H9 (cell line): ENCODE measurements around the gene SLC25A19. TPM values are rescaled to one million over a fixed set of nuclear protein-coding genes. Genes with fewer than 3 reads are reported as not detected.

Experiments used
- DNase-seq: peaks from one replicate; pipeline ENCODE4 v3.0.0-alpha.2; 2017
- H2AFZ ChIP-seq: one replicate; pipeline ENCODE4 v1.6.1; 2013; ENCODE audit warnings: mild to moderate bottlenecking, low read length, control low read depth, moderate library complexity
- H2AK5ac ChIP-seq: 2 replicates; pipeline ENCODE4 v1.6.1; 2013; ENCODE audit warnings: low read length, control low read depth, mixed read lengths; ENCODE audit not compliant: insufficient read length
- H2BK120ac ChIP-seq: one replicate; pipeline ENCODE4 v1.6.1; 2013; ENCODE audit warnings: low read depth, mild to moderate bottlenecking, low read length, control low read depth, inconsistent platforms; ENCODE audit not compliant: poor library complexity, severe bottlenecking
- H2BK12ac ChIP-seq: 2 replicates; pipeline ENCODE4 v1.6.1; 2013; ENCODE audit warnings: low read length, control low read depth, mixed read lengths, low read depth; ENCODE audit not compliant: insufficient read length
- H2BK15ac ChIP-seq: 2 replicates; pipeline ENCODE4 v1.6.1; 2013; ENCODE audit warnings: low read depth, low read length, control low read depth
- H2BK20ac ChIP-seq: one replicate; pipeline ENCODE4 v1.6.1; 2013; ENCODE audit warnings: low read depth, mild to moderate bottlenecking, low read length, control low read depth, inconsistent platforms; ENCODE audit not compliant: poor library complexity, severe bottlenecking
- H2BK5ac ChIP-seq: 2 replicates; pipeline ENCODE4 v1.6.1; 2013; ENCODE audit warnings: low read length, control low read depth, mixed read lengths; ENCODE audit not compliant: insufficient read length
- H3K14ac ChIP-seq: 2 replicates; pipeline ENCODE4 v1.6.1; 2013; ENCODE audit warnings: low read length, control low read depth; ENCODE audit not compliant: insufficient read depth
- H3K18ac ChIP-seq: 2 replicates; pipeline ENCODE4 v1.6.1; 2013; ENCODE audit warnings: low read depth, mild to moderate bottlenecking, mixed read lengths, low read length, control low read depth; ENCODE audit not compliant: insufficient read length
- H3K23ac ChIP-seq: 2 replicates; pipeline ENCODE4 v1.6.1; 2013; ENCODE audit warnings: low read length, control low read depth, mixed read lengths, low read depth; ENCODE audit not compliant: insufficient read length
- H3K23me2 ChIP-seq: 2 replicates; pipeline ENCODE4 v1.6.1; 2013; ENCODE audit warnings: low read depth, mild to moderate bottlenecking, mixed read lengths, low read length, control low read depth; ENCODE audit not compliant: insufficient read length, poor library complexity, severe bottlenecking
- H3K27ac ChIP-seq: 2 replicates; pipeline ENCODE4 v1.5.1; 2013; ENCODE audit warnings: low read length, control low read depth, mixed read lengths, low read depth; ENCODE audit not compliant: insufficient read length
- H3K27me3 ChIP-seq: 2 replicates; pipeline ENCODE4 v1.6.1; 2013; ENCODE audit warnings: low read length, control low read depth, inconsistent platforms; ENCODE audit not compliant: insufficient read depth
- H3K4ac ChIP-seq: 2 replicates; pipeline ENCODE4 v1.6.1; 2013; ENCODE audit warnings: low read depth, mild to moderate bottlenecking, control low read depth, inconsistent platforms, low read length, moderate library complexity
- H3K4me1 ChIP-seq: 2 replicates; pipeline ENCODE4 v1.6.1; 2013; ENCODE audit warnings: low read length, control low read depth, inconsistent platforms; ENCODE audit not compliant: insufficient read depth
- H3K4me2 ChIP-seq: 2 replicates; pipeline ENCODE4 v1.6.1; 2013; ENCODE audit warnings: low read length, control low read depth, mixed read lengths; ENCODE audit not compliant: insufficient read length, insufficient read depth
- H3K56ac ChIP-seq: 2 replicates; pipeline ENCODE4 v1.6.1; 2013; ENCODE audit warnings: low read depth, mild to moderate bottlenecking, mixed read lengths, low read length, control low read depth; ENCODE audit not compliant: insufficient read length
- H3K79me1 ChIP-seq: 2 replicates; pipeline ENCODE4 v1.6.1; 2013; ENCODE audit warnings: low read depth, mild to moderate bottlenecking, moderate library complexity, low read length, control low read depth, inconsistent platforms; ENCODE audit not compliant: insufficient read depth, poor library complexity, severe bottlenecking
- H3K79me2 ChIP-seq: 2 replicates; pipeline ENCODE4 v1.6.1; 2013; ENCODE audit warnings: low read length, control low read depth, inconsistent platforms; ENCODE audit not compliant: insufficient read depth
- H3K9ac ChIP-seq: 2 replicates; pipeline ENCODE4 v1.6.1; 2013; ENCODE audit warnings: low read length, control low read depth, mixed read lengths; ENCODE audit not compliant: insufficient read length; ENCODE audit errors: extremely low read depth
- H3K9me3 ChIP-seq: one replicate; pipeline ENCODE4 v1.6.1; 2013; ENCODE audit warnings: low read depth, low read length, inconsistent platforms; ENCODE audit not compliant: control insufficient read depth
- H3T11ph ChIP-seq: one replicate; pipeline ENCODE4 v1.6.1; 2013; ENCODE audit warnings: mild to moderate bottlenecking, low read length, control low read depth, inconsistent platforms
- H4K20me1 ChIP-seq: one replicate; pipeline ENCODE4 v1.6.1; 2013; ENCODE audit not compliant: control insufficient read depth, insufficient read length, insufficient read depth
- H4K5ac ChIP-seq: 2 replicates; pipeline ENCODE4 v1.6.1; 2013; ENCODE audit warnings: low read depth, mild to moderate bottlenecking, mixed read lengths, low read length, control low read depth; ENCODE audit not compliant: insufficient read length
- H4K8ac ChIP-seq: replicated peaks from 2 replicates; pipeline ENCODE4 v1.6.1; 2013; ENCODE audit warnings: low read length, control low read depth, mixed read lengths, low read depth; ENCODE audit not compliant: insufficient read length
- H4K91ac ChIP-seq: 2 replicates; pipeline ENCODE4 v1.6.1; 2013; ENCODE audit warnings: low read depth, mild to moderate bottlenecking, moderate library complexity, mixed read lengths, low read length, control low read depth; ENCODE audit not compliant: insufficient read length
- H3K27ac Mint-ChIP-seq, 3 experiments: 2 replicates in 2 of 3; 3 replicates in 1 of 3; pipeline ENCODE4 v1.8.0; 2020 to 2021; ENCODE audit warnings: mixed read lengths in 3 of 3, mild to moderate bottlenecking in 1 of 3, moderate library complexity in 1 of 3
- H3K27me3 Mint-ChIP-seq: 2 replicates; pipeline ENCODE4 v1.8.0; 2021; ENCODE audit warnings: low read depth, mild to moderate bottlenecking, moderate library complexity, mixed read lengths
- H3K36me3 Mint-ChIP-seq, 3 experiments: 2 replicates in 2 of 3; 3 replicates in 1 of 3; pipeline ENCODE4 v1.8.0; 2020 to 2021; ENCODE audit warnings: low read depth in 3 of 3, mixed read lengths in 3 of 3; ENCODE audit not compliant: insufficient read depth in 1 of 3
- H3K4me1 Mint-ChIP-seq, 2 experiments: 2 replicates each; pipeline ENCODE4 v1.8.0; 2020; ENCODE audit warnings: mixed read lengths in 2 of 2
- H3K4me3 Mint-ChIP-seq, 2 experiments: 2 replicates in 1 of 2; 3 replicates in 1 of 2; pipeline ENCODE4 v1.8.0; 2020 to 2021; ENCODE audit warnings: mild to moderate bottlenecking in 2 of 2, mixed read lengths in 2 of 2, moderate library complexity in 1 of 2
- H3K9me3 Mint-ChIP-seq, 2 experiments: 2 replicates in 1 of 2; 3 replicates in 1 of 2; pipeline ENCODE4 v1.8.0; 2020; ENCODE audit warnings: mild to moderate bottlenecking in 2 of 2, mixed read lengths in 2 of 2, moderate library complexity in 1 of 2
- CTCF ChIP-seq: fragments of 200-600 bp; sonication (generic); conservative IDR thresholded peaks from 3 replicates; pipeline ENCODE4 v1.8.0; 2021; ENCODE audit warnings: antibody characterized with exemption, mild to moderate bottlenecking
- whole genome bisulfite sequencing: extraction: QIAGEN DNeasy Blood & Tissue Kit; methylation state at CpG from one replicate; pipeline ENCODE4 v1.1.7; 2013; ENCODE audit warnings: missing lambda C conversion rate, low lambda C conversion rate, mixed read lengths; ENCODE audit not compliant: insufficient read length; ENCODE audit errors: extremely low coverage; 5-methylcytosine and 5-hydroxymethylcytosine counted together
- total RNA-seq: library from RNA; stranded (reverse); gene quantifications from 2 replicates; pipeline ENCODE4 v1.2.1, GENCODE V29; 2021

SLC25A19 gene
- total RNA-seq, 1 experiment from 2014 or later, result 24.2 TPM

- H3K4ac ChIP-seq, result no peak overlapping the region
- H2BK12ac ChIP-seq, result no peak overlapping the region
- no peaks in the 10 kb centered on the region for H3K9me3 ChIP-seq
- H3K18ac ChIP-seq, result no peak overlapping the region
- no peak overlapping the region for H3T11ph ChIP-seq
- no peak overlapping the region for H3K23ac ChIP-seq
- no peak overlapping the region for H2BK5ac ChIP-seq
- DNase-seq, result no peak
- no peak overlapping the region for H2BK20ac ChIP-seq
- H3K14ac ChIP-seq, result no peak overlapping the region
- H3K4me1 ChIP-seq, result no peaks in the 10 kb centered on the region
- no peak for TF ChIP-seq CTCF
- WGBS, result no CpG with 5 or more reads among the region's 12 CpGs
- peaks cover 35 to 88% (median 75%) of the 10 kb centered on the region in 3 experiments; a peak in 6 of 7 replicates for H3K36me3 Mint-ChIP-seq
- no peaks in the 10 kb centered on the region for H3K79me2 ChIP-seq
- H4K20me1 ChIP-seq, result peaks cover 4% of the 10 kb centered on the region
- no peak overlapping the region for H2BK120ac ChIP-seq
- H2AK5ac ChIP-seq, result no peak overlapping the region
- no peak overlapping the region for H3K4me2 ChIP-seq
- H3K27ac Mint-ChIP-seq, result peak overlapping the region in 1 of 3 experiments; percentile 73; a peak in 1 of 7 replicates
- H3K23me2 ChIP-seq, result no peaks in the 10 kb centered on the region
- no peak overlapping the region for H4K5ac ChIP-seq
- peaks cover 8 to 15% of the 10 kb centered on the region in 2 experiments for H3K4me1 Mint-ChIP-seq
- no peak overlapping the region for H3K4me3 Mint-ChIP-seq
- no peak overlapping the region for H2AFZ ChIP-seq
- H3K56ac ChIP-seq, result no peak overlapping the region
- no peak overlapping the region for H2BK15ac ChIP-seq
- no peak overlapping the region for H4K8ac ChIP-seq
- no peaks in the 10 kb centered on the region for H3K27me3 Mint-ChIP-seq
- H3K27ac ChIP-seq, result no peak overlapping the region
- no peaks in the 10 kb centered on the region for H3K79me1 ChIP-seq
- H4K91ac ChIP-seq, result no peak overlapping the region
- no peaks in the 10 kb centered on the region for H3K27me3 ChIP-seq
- H3K9ac ChIP-seq, result no peak overlapping the region
- H3K9me3 Mint-ChIP-seq, result no peaks in the 10 kb centered on the region
These were observed 51.9 kb downstream of the SLC25A19 start for GRCh38 chr17:75237100-75238014.
